Endothelial cell (in vitro differentiated cells): ENCODE data around the gene TRIM39. TPM values are rescaled to one million over a fixed set of nuclear protein-coding genes. Genes with fewer than 3 reads are reported as not detected.

Experiments used
- DNase-seq: peaks from one replicate; pipeline ENCODE4 v3.0.0; 2021; ENCODE audit warnings: low spot score
- H3K27ac Mint-ChIP-seq: one replicate; pipeline ENCODE4 v1.8.0; 2021; ENCODE audit warnings: mixed read lengths, inconsistent platforms; ENCODE audit not compliant: unreplicated experiment
- H3K27me3 Mint-ChIP-seq: one replicate; pipeline ENCODE4 v1.8.0; 2021; ENCODE audit warnings: mild to moderate bottlenecking, moderate library complexity, mixed read lengths, inconsistent platforms; ENCODE audit not compliant: unreplicated experiment
- H3K36me3 Mint-ChIP-seq: one replicate; pipeline ENCODE4 v1.8.0; 2021; ENCODE audit warnings: mild to moderate bottlenecking, low read depth, mixed read lengths, inconsistent platforms; ENCODE audit not compliant: unreplicated experiment
- H3K4me1 Mint-ChIP-seq: one replicate; pipeline ENCODE4 v1.8.0; 2021; ENCODE audit warnings: mild to moderate bottlenecking, mixed read lengths, inconsistent platforms; ENCODE audit not compliant: unreplicated experiment
- H3K4me3 Mint-ChIP-seq: one replicate; pipeline ENCODE4 v1.8.0; 2021; ENCODE audit warnings: mild to moderate bottlenecking, mixed read lengths, inconsistent platforms; ENCODE audit not compliant: unreplicated experiment
- H3K9me3 Mint-ChIP-seq: one replicate; pipeline ENCODE4 v1.8.0; 2021; ENCODE audit warnings: mixed read lengths, inconsistent platforms; ENCODE audit not compliant: unreplicated experiment
- total RNA-seq: library from RNA; stranded (reverse); fragmentation: NEBNext Ultra II Directional; extraction: Animal tissue kit (Norgen Biotek cat#: 25700); gene quantifications from one replicate; pipeline ENCODE4 v1.2.1, GENCODE V29; 2021; ENCODE audit not compliant: unreplicated experiment
- TF ChIP-seq, protein P1 (sequence below): fragments of 200-600 bp; sonication (generic); IDR thresholded peaks from one replicate; pipeline ENCODE4 v1.5.0; 2021; ENCODE audit warnings: antibody characterized with exemption; ENCODE audit not compliant: unreplicated experiment

Gene TRIM39
- total RNA-seq, 1 donor from 2014 or later, result 19.4 TPM

DNA sequence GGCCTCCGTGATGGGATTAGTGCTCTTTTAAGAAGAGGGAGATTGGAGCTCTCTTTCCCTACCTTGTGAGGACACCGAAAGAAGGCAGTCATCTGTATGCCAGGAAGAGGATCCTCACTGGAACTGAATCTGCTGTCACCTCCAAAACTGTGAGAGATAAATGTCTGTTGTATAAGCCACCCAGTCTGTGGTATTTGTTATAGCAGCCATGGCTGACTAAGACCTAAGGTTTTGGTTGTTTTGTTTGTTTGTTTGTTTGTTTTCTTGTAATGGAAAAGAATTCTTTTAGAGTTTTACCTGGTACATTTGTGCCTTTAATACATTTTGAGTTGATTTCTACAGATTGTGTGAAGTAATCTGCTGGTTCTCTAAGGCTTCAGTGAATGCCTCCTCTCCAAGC, 25.8 kb downstream of the TRIM39 start:
- peaks cover under 1% of the 10 kb centered on the region for H3K27me3 Mint-ChIP-seq
- H3K27ac Mint-ChIP-seq, result no peak overlapping the region
- H3K36me3 Mint-ChIP-seq, result no peaks in the 10 kb centered on the region
- H3K4me3 Mint-ChIP-seq, result no peak overlapping the region
- DNase-seq, result no peak
- TF ChIP-seq, protein P1, sequence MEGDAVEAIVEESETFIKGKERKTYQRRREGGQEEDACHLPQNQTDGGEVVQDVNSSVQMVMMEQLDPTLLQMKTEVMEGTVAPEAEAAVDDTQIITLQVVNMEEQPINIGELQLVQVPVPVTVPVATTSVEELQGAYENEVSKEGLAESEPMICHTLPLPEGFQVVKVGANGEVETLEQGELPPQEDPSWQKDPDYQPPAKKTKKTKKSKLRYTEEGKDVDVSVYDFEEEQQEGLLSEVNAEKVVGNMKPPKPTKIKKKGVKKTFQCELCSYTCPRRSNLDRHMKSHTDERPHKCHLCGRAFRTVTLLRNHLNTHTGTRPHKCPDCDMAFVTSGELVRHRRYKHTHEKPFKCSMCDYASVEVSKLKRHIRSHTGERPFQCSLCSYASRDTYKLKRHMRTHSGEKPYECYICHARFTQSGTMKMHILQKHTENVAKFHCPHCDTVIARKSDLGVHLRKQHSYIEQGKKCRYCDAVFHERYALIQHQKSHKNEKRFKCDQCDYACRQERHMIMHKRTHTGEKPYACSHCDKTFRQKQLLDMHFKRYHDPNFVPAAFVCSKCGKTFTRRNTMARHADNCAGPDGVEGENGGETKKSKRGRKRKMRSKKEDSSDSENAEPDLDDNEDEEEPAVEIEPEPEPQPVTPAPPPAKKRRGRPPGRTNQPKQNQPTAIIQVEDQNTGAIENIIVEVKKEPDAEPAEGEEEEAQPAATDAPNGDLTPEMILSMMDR, result no peak
- peaks cover under 1% of the 10 kb centered on the region for H3K4me1 Mint-ChIP-seq
- no peaks in the 10 kb centered on the region for H3K9me3 Mint-ChIP-seq

DNA sequence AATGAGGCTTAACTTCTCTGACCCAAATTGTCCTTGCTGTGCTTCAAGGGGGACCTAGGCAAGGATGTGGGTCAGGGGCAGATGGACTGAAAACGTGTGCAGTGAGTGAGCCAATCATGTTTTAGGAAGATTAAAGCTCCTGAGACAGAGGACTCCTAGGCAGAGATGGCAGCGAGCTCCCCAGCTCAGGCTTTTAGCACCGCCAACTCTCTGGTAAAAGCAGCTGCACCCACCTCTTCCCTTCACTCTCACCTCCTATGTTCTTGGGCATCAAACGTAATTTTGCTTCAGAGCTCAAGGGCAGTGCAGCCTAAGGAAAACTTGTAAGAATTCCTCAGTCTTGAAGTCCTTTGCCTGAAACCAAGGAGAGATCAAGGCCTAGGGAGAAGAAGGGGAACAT, 28.6 kb downstream of the TRIM39 start:
- Mint-ChIP-seq H3K36me3 (no peaks in the 10 kb centered on the region), H3K4me1 (peaks cover 7% of the 10 kb centered on the region), H3K27me3 (peaks cover 5% of the 10 kb centered on the region), H3K4me3 (no peak overlapping the region), H3K27ac (no peak overlapping the region), H3K9me3 (no peaks in the 10 kb centered on the region)
- DNase-seq, result no peak
- TF ChIP-seq, protein P1, result no peak

DNA sequence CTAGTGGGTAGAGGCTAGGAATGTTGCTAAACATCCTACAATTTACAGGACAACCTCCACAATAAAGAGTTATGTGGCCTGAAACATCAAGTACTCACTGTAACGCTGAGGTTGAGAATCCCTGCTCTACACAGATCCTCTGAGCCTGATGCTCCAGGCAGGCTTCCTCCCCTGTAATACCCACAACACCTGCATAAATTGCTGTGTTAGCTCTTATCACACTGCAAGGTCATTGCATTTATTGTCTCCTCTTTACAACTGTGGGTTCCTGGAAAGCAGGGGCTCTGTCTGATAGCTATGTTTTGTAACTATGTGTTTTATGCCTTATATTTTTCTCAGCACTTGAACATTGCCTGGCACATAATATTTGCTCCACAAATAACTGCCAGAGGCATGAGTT, 29.8 kb downstream of the TRIM39 start:
- no peak for DNase-seq
- peaks cover 5% of the 10 kb centered on the region for H3K27me3 Mint-ChIP-seq

DNA sequence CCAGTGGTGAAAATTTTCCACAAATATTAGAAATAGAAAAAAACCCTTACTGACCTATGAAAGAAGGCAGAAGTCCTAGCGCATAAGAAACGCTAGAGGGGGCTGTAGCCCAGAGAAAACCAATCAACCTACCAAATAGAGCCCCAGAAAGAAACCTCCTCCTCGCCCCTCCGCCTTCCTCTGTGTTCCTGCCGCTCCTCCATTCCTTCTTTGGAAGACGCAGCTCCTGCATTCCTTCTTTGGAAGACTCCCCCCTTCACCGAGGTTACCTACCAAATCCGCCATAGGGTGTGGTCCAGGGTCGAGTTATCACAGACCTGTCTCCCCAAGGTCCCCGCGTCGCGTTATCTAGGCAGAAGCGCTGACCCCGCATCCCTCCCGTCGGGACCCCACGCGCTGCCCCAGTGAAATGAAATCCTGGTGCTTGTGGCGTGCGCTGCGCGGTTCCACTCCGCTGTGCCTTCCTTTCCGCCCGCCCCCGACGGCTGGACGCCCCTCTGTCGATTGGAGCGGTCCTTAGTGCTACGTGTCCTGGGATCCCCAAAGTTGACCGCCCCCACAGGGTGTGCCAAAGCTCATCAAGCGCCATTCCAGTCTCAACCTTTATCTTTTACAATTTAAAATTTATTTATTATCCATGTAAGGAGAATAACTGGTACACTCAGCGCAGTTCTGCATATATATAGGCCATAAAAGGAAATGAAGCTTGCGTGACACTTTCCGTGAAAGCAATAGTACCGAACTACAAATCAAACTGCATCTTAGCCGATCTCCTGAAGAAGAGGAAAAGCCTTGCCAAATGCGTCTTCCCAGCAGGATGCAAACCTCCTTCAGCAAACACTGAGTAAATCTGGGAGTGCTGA, 31.2 kb downstream of the TRIM39 start:
- no peak overlapping the region for H3K27ac Mint-ChIP-seq
- H3K4me3 Mint-ChIP-seq, result peak overlapping the region; percentile 92
- no peaks in the 10 kb centered on the region for H3K9me3 Mint-ChIP-seq
- H3K4me1 Mint-ChIP-seq, result peaks cover 7% of the 10 kb centered on the region
- peaks cover 5% of the 10 kb centered on the region for H3K27me3 Mint-ChIP-seq
- H3K36me3 Mint-ChIP-seq, result no peaks in the 10 kb centered on the region
- TF ChIP-seq, protein P1, result peak; percentile 58
- peak; percentile 67 for DNase-seq

More for the DNA sequence above, 29.8 kb downstream of the TRIM39 start:
- TF ChIP-seq, protein P1, result no peak
- Mint-ChIP-seq H3K4me1 (peaks cover 7% of the 10 kb centered on the region), H3K27ac (no peak overlapping the region), H3K9me3 (no peaks in the 10 kb centered on the region), H3K36me3 (no peaks in the 10 kb centered on the region), H3K4me3 (no peak overlapping the region)

DNA sequence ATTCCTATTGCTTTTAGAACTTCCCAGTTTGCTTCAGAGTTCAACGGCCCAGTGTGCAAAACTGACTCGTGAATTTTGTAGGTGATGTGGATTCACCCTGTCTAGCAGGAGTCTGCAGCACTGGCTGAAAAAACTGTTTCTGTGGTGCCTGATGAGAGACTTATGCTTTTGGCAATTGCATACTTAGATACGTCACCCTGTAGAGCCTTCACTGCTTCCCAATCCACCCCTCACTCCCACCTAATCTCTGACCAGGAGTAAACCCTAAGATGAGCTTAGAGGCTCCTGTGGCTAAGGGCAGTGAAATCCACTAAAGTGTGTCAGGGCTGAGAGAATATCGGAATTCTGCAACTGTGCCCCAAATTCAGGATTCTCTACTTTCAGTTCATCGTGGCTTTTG, 32.5 kb downstream of the TRIM39 start:
- Mint-ChIP-seq H3K36me3 (no peaks in the 10 kb centered on the region), H3K9me3 (no peaks in the 10 kb centered on the region), H3K27ac (no peak overlapping the region), H3K4me3 (no peak overlapping the region), H3K4me1 (peaks cover 7% of the 10 kb centered on the region), H3K27me3 (peaks cover 5% of the 10 kb centered on the region)
- TF ChIP-seq, protein P1, result no peak
- DNase-seq, result no peak
